ENCODE results near the gene ARHGAP24. TPM values are rescaled to one million over a fixed set of nuclear protein-coding genes. Genes with fewer than 3 reads are reported as not detected.

Gene ARHGAP24
- total and polyA plus RNA-seq, 2 experiments from 2014 or later = 5.1 to 8.6 TPM

DNA sequence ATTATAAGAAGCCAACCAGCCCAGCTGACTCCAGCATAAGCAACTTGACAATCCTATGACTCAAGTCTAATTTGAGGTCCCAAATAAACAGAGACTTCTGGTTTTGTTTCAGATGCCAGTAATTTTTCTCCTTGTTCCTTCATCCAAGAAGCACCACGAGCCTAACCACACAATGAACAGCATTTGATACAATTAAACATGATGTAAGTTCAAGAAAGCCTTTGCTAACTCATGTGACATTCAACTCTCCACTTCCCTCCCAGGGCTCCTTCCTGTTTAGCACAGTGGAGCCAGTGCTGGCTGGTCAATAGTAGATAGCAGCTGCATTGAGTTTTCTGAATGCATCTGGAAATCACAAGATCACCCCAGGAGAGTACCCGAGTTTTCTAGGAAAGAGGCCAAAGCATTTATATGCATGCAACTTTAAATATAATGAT, 206.3 kb downstream of the ARHGAP24 start:
- H3K4me1 ChIP-seq (ENCODE audit: low read depth) = no peaks in the 10 kb centered on the region
- H3K9me3 ChIP-seq (ENCODE audit: low read depth) = no peaks in the 10 kb centered on the region
- H3K4me3 ChIP-seq = no peak overlapping the region
- TF ChIP-seq, protein P1, sequence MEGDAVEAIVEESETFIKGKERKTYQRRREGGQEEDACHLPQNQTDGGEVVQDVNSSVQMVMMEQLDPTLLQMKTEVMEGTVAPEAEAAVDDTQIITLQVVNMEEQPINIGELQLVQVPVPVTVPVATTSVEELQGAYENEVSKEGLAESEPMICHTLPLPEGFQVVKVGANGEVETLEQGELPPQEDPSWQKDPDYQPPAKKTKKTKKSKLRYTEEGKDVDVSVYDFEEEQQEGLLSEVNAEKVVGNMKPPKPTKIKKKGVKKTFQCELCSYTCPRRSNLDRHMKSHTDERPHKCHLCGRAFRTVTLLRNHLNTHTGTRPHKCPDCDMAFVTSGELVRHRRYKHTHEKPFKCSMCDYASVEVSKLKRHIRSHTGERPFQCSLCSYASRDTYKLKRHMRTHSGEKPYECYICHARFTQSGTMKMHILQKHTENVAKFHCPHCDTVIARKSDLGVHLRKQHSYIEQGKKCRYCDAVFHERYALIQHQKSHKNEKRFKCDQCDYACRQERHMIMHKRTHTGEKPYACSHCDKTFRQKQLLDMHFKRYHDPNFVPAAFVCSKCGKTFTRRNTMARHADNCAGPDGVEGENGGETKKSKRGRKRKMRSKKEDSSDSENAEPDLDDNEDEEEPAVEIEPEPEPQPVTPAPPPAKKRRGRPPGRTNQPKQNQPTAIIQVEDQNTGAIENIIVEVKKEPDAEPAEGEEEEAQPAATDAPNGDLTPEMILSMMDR (IDR thresholded peaks at IDR 0.05; ENCODE audit: low read depth, low read length) = no peak
- no peaks in the 10 kb centered on the region for H3K27me3 ChIP-seq
- no peaks in the 10 kb centered on the region for H3K36me3 ChIP-seq
- peak in 1 of 2 donors; percentile 96 for DNase-seq (ENCODE audit: low read depth in 1 of 2, low spot score in 1 of 2)
- no peak overlapping the region for H3K27ac ChIP-seq

DNA sequence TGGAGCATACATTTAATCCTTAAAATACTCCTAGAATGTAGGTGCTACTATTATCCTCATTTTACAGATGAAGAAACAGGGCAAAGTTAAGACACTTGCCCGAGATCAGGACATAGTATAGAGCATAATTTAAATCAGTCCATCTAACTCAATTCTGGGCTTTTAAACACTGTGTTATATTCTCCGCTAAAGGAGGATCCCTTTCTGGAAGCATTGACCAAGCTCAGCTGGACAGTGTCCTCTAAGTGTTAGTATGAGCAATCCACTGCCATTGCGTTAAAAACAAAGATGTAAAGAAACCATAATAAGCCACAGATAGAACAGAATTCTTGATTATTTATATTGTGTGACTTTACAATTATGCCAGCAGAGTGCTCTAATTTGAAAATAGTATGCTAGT, 207.0 kb downstream of the ARHGAP24 start:
- Histone ChIP-seq H3K36me3 (no peaks in the 10 kb centered on the region), H3K4me1 (ENCODE audit: low read depth) (no peaks in the 10 kb centered on the region), H3K27me3 (no peaks in the 10 kb centered on the region), H3K27ac (no peak overlapping the region), H3K9me3 (ENCODE audit: low read depth) (no peaks in the 10 kb centered on the region), H3K4me3 (no peak overlapping the region)
- DNase-seq (ENCODE audit: low read depth in 1 of 2, low spot score in 1 of 2) = no peak
- TF ChIP-seq, protein P1 (IDR thresholded peaks at IDR 0.05; ENCODE audit: low read depth, low read length) = no peak

GRCh38 chr4:85682391-85682790, 207.4 kb downstream of the ARHGAP24 start:
- Histone ChIP-seq H3K4me1 (ENCODE audit: low read depth) (no peaks in the 10 kb centered on the region), H3K27ac (no peak overlapping the region), H3K9me3 (ENCODE audit: low read depth) (no peaks in the 10 kb centered on the region), H3K27me3 (no peaks in the 10 kb centered on the region), H3K4me3 (no peak overlapping the region), H3K36me3 (no peaks in the 10 kb centered on the region)
- no peak for DNase-seq (ENCODE audit: low read depth in 1 of 2, low spot score in 1 of 2)
- TF ChIP-seq, protein P1 (IDR thresholded peaks at IDR 0.05; ENCODE audit: low read depth, low read length) = no peak

- no peak overlapping the region for H3K27ac ChIP-seq
These were observed 209.7 kb downstream of the ARHGAP24 start for GRCh38 chr4:85684676-85685075.

DNA sequence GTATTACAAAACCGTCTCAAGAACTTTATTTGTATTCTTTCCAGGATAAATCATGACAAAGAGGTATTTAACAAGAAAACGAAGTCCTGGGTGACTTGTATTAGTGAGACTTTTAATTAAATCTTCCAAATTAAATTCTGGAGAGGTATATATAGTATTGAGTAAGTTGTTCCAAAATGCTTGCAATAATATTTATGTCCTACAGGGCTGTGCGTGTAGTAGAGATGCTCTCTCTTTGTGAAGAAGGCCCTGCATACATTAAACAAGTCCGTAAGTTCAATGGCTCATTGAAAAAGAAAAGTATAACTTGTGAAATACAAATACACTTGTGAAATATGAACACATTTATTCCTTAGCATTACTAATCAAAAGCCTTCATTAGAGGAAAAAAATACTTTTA, 211.4 kb downstream of the ARHGAP24 start:
- no peaks in the 10 kb centered on the region for H3K4me1 ChIP-seq (ENCODE audit: low read depth)
- DNase-seq (ENCODE audit: low read depth in 1 of 2, low spot score in 1 of 2) = no peak
- no peaks in the 10 kb centered on the region for H3K9me3 ChIP-seq (ENCODE audit: low read depth)
- TF ChIP-seq, protein P1 (IDR thresholded peaks at IDR 0.05; ENCODE audit: low read depth, low read length) = no peak
- no peak overlapping the region for H3K27ac ChIP-seq
- H3K4me3 ChIP-seq = no peak overlapping the region
- H3K27me3 ChIP-seq = no peaks in the 10 kb centered on the region
- no peaks in the 10 kb centered on the region for H3K36me3 ChIP-seq

More at GRCh38 chr4:85684676-85685075, 209.7 kb downstream of the ARHGAP24 start:
- TF ChIP-seq, protein P1 (IDR thresholded peaks at IDR 0.05; ENCODE audit: low read depth, low read length) = no peak
- Histone ChIP-seq H3K9me3 (ENCODE audit: low read depth) (no peaks in the 10 kb centered on the region), H3K4me1 (ENCODE audit: low read depth) (no peaks in the 10 kb centered on the region), H3K36me3 (no peaks in the 10 kb centered on the region), H3K27me3 (no peaks in the 10 kb centered on the region), H3K4me3 (no peak overlapping the region)
- DNase-seq (ENCODE audit: low read depth in 1 of 2, low spot score in 1 of 2) = no peak
